NCI-H345 treated with DMSO at 0.1 percent for 48 hours (cell line): Measurements from ENCODE around the gene CRYL1.

Experiments
- DNase-seq: peaks from one replicate; lab custom pipeline; 2025; ENCODE audit not compliant: unreplicated experiment; lab: John Stamatoyannopoulos, UW

The CRYL1 gene

GRCh38 chr13:20525601-20526544 lies at the start of gene CRYL1:
Gene CRYL1 (minus strand): TSS chr13:20525857. CDS start chr13:20525794, 63 bp downstream.
- DNase-seq: peak; percentile 34

- no peak for DNase-seq
These were observed 48.0 kb upstream of the CRYL1 start for GRCh38 chr13:20573636-20574035.

GRCh38 chr13:20573186-20573585 lies 47.5 kb upstream of the CRYL1 start:
- DNase-seq: no peak

GRCh38 chr13:20571676-20572075 lies 46.0 kb upstream of the CRYL1 start:
- DNase-seq: no peak

GRCh38 chr13:20570517-20570916 lies 44.9 kb upstream of the CRYL1 start:
- no peak for DNase-seq

GRCh38 chr13:20567881-20568528 lies 42.3 kb upstream of the CRYL1 start:
- no peak for DNase-seq

- peak; percentile 67 for DNase-seq
These were observed 41.5 kb upstream of the CRYL1 start, which contains the start of gene IFT88 for GRCh38 chr13:20566898-20567874. Gene IFT88 (plus strand): TSS chr13:20567157. CDS start chr13:20574386, 7,229 bp downstream.

GRCh38 chr13:20566468-20566897 lies 40.8 kb upstream of the CRYL1 start:
- DNase-seq: no peak

- DNase-seq: no peak
These were observed 39.6 kb upstream of the CRYL1 start for GRCh38 chr13:20565115-20565736.

- no peak for DNase-seq
These were observed 36.1 kb upstream of the CRYL1 start for GRCh38 chr13:20561741-20562140.

GRCh38 chr13:20559659-20560356 lies 34.2 kb upstream of the CRYL1 start:
- no peak for DNase-seq

GRCh38 chr13:20558982-20559381 lies 33.3 kb upstream of the CRYL1 start:
- no peak for DNase-seq

- no peak for DNase-seq
These were observed 27.7 kb upstream of the CRYL1 start for GRCh38 chr13:20553311-20553710.

- no peak for DNase-seq
These were observed 25.1 kb upstream of the CRYL1 start for GRCh38 chr13:20550799-20551198.

GRCh38 chr13:20547479-20547908 lies 21.8 kb upstream of the CRYL1 start:
- no peak for DNase-seq

GRCh38 chr13:20546556-20546955 lies 20.9 kb upstream of the CRYL1 start:
- DNase-seq: no peak

GRCh38 chr13:20544201-20544923 lies 18.7 kb upstream of the CRYL1 start:
- DNase-seq: no peak

- no peak for DNase-seq
These were observed 11.3 kb upstream of the CRYL1 start for GRCh38 chr13:20536992-20537391.

- no peak for DNase-seq
These were observed 8.5 kb upstream of the CRYL1 start for GRCh38 chr13:20534038-20534608.
